ENCODE results near the gene THAP4.

- no peak for TF ChIP-seq CTCF (conservative IDR thresholded peaks at IDR 0.05)
- TF ChIP-seq EZH2 (IDR thresholded peaks at IDR 0.05; ENCODE audit: low read depth): no peak
Observed at GRCh38 chr2:241645915-241646645, 9.1 kb upstream of the THAP4 start.

All from PC-9 (cell line).